H1 (cell line): Measurements from ENCODE around the gene RUNX1.

ENCODE experiments used
- JUN ChIP-seq: IDR thresholded peaks from 2 replicates; pipeline ENCODE4 v1.6.1; 2011; ENCODE audit warnings: low read depth, mild to moderate bottlenecking, improper control_type of control experiment, low read length
- KDM1A ChIP-seq: fragments of 200-600, 300-600 bp; sonication (generic); IDR thresholded peaks from 2 replicates; pipeline ENCODE4 v1.7.1; 2016; ENCODE audit warnings: mild to moderate bottlenecking, low read length, borderline replicate concordance
- KDM5A ChIP-seq: fragments of 200-600 bp; IDR thresholded peaks from 2 replicates; pipeline ENCODE4 v1.7.1; 2012; ENCODE audit warnings: mild to moderate bottlenecking, low read length, inconsistent platforms, mixed read lengths
- POLR2A ChIP-seq, 2 experiments: IDR thresholded peaks; 1 replicate in 1 of 2; 2 replicates in 1 of 2; pipeline ENCODE4 v1.6.1; 2011; ENCODE audit warnings: low read depth in 2 of 2, low read length in 2 of 2, mild to moderate bottlenecking in 2 of 2; ENCODE audit errors: control extremely low read depth in 1 of 2
- POLR2AphosphoS5 ChIP-seq: IDR thresholded peaks from 2 replicates; pipeline ENCODE4 v1.6.1; 2011; ENCODE audit warnings: low read depth, low read length
- TF ChIP-seq, protein P1 (sequence below), 3 experiments: IDR thresholded peaks; 1 replicate in 2 of 3; 2 replicates in 1 of 3; pipeline versions ENCODE4 v1.5.1 to v1.6.1; 2011; ENCODE audit warnings: low read length in 3 of 3, mild to moderate bottlenecking in 3 of 3, inconsistent platforms in 2 of 3, low read depth in 1 of 3, moderate library complexity in 1 of 3; ENCODE audit not compliant: insufficient read depth in 1 of 3; ENCODE audit errors: control extremely low read depth in 1 of 3

DNA sequence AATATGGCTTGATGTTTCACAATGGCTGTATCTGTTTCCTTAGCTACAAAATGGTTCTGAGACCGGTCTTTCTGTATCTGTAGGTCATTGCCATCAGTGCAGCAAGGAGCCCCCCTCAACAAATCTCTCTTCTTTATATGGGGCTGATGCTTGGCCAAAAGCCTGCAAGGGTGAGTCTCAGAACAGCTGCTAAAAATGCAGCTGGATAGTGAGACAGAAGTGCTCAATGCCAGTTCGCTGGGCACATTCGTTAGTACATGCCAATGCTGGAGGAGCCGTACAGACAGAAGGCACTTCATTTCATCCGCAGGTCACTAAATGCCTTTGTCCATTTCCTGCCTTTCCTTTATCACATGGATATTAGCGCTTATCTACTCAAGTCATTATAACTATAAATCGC, 67.3 kb downstream of the RUNX1 start:
- TF ChIP-seq, protein P1, sequence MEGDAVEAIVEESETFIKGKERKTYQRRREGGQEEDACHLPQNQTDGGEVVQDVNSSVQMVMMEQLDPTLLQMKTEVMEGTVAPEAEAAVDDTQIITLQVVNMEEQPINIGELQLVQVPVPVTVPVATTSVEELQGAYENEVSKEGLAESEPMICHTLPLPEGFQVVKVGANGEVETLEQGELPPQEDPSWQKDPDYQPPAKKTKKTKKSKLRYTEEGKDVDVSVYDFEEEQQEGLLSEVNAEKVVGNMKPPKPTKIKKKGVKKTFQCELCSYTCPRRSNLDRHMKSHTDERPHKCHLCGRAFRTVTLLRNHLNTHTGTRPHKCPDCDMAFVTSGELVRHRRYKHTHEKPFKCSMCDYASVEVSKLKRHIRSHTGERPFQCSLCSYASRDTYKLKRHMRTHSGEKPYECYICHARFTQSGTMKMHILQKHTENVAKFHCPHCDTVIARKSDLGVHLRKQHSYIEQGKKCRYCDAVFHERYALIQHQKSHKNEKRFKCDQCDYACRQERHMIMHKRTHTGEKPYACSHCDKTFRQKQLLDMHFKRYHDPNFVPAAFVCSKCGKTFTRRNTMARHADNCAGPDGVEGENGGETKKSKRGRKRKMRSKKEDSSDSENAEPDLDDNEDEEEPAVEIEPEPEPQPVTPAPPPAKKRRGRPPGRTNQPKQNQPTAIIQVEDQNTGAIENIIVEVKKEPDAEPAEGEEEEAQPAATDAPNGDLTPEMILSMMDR (IDR thresholded peaks at IDR 0.05; ENCODE audit: control extremely low read depth in 1 of 3, insufficient read depth in 1 of 3, low read depth in 1 of 3, low read length in 3 of 3): no peak
- TF ChIP-seq JUN (no peak), POLR2AphosphoS5 (no peak), POLR2A (IDR thresholded peaks at IDR 0.05; ENCODE audit: control extremely low read depth in 1 of 2, low read depth in 2 of 2, low read length in 2 of 2) (no peak), KDM1A (no peak), KDM5A (no peak)
